CD14-positive monocyte (primary cell): ENCODE measurements around the gene XIRP1. TPM values are rescaled to one million over a fixed set of nuclear protein-coding genes. Genes with fewer than 3 reads are reported as not detected.

Experiments
- DNase-seq, 3 donors: peaks; one replicate each; pipeline ENCODE4 v3.0.0-alpha.2; 2011 to 2022
- H2AFZ ChIP-seq: 2 replicates; pipeline ENCODE4 v1.6.0; 2012; ENCODE audit warnings: mild to moderate bottlenecking, low read depth, low read length, inconsistent platforms; ENCODE audit not compliant: insufficient read depth, poor library complexity, severe bottlenecking
- H3K27ac ChIP-seq, 2 donors: 1 replicate in 1 of 2; 2 replicates in 1 of 2; pipeline ENCODE4 v1.5.1; 2012 to 2013; ENCODE audit warnings: low read length in 2 of 2, control low read depth in 1 of 2, inconsistent platforms in 1 of 2, low read depth in 1 of 2, mild to moderate bottlenecking in 1 of 2
- H3K27me3 ChIP-seq, 2 donors: one replicate each; pipeline versions ENCODE4 v1.6.0 to v1.6.1; 2011 to 2013; ENCODE audit warnings: low read length in 2 of 2; ENCODE audit not compliant: control insufficient read depth in 2 of 2, insufficient read depth in 2 of 2
- H3K36me3 ChIP-seq, 2 donors: replicated peaks in 1 of 2; 1 replicate in 1 of 2; 2 replicates in 1 of 2; pipeline versions ENCODE4 v1.5.1 to v1.6.1; 2012 to 2013; ENCODE audit warnings: low read length in 2 of 2, control low read depth in 1 of 2, inconsistent platforms in 1 of 2, mild to moderate bottlenecking in 1 of 2; ENCODE audit not compliant: insufficient read depth in 2 of 2, control insufficient read depth in 1 of 2
- H3K4me1 ChIP-seq, 2 donors: 1 replicate in 1 of 2; 2 replicates in 1 of 2; pipeline versions ENCODE4 v1.5.1 to v1.6.1; 2012 to 2013; ENCODE audit warnings: low read length in 2 of 2, control low read depth in 1 of 2, inconsistent platforms in 1 of 2, mild to moderate bottlenecking in 1 of 2, moderate library complexity in 1 of 2; ENCODE audit not compliant: insufficient read depth in 2 of 2, control insufficient read depth in 1 of 2
- H3K4me2 ChIP-seq: replicated peaks from 2 replicates; pipeline ENCODE3; 2012; ENCODE audit warnings: low read length, moderate library complexity, mild to moderate bottlenecking; ENCODE audit not compliant: poor library complexity, severe bottlenecking; ENCODE audit errors: extremely low read depth
- H3K4me3 ChIP-seq, 3 experiments: fragments of 200-600 bp in 1 of 3; sonication (generic) in 1 of 3; replicated peaks in 1 of 3; 1 replicate in 2 of 3; 2 replicates in 1 of 3; pipeline ENCODE4 v1.5.1; 2011 to 2013; ENCODE audit warnings: low read length in 3 of 3, mild to moderate bottlenecking in 3 of 3, control low read depth in 2 of 3, low read depth in 2 of 3, inconsistent platforms in 1 of 3, moderate library complexity in 1 of 3
- H3K79me2 ChIP-seq: 2 replicates; pipeline ENCODE4 v1.6.0; 2012; ENCODE audit warnings: mild to moderate bottlenecking, control low read depth, inconsistent platforms, low read length, moderate library complexity; ENCODE audit not compliant: insufficient read depth
- H3K9ac ChIP-seq: 2 replicates; pipeline ENCODE4 v1.6.0; 2017; ENCODE audit warnings: low read length, mild to moderate bottlenecking; ENCODE audit not compliant: insufficient read depth, poor library complexity, severe bottlenecking
- H3K9me3 ChIP-seq, 2 donors: replicated peaks in 1 of 2; 1 replicate in 1 of 2; 2 replicates in 1 of 2; pipeline versions ENCODE4 v1.5.1 to v1.6.1; 2012 to 2013; ENCODE audit warnings: low read length in 2 of 2, control low read depth in 1 of 2; ENCODE audit not compliant: control insufficient read depth in 1 of 2, insufficient read depth in 1 of 2
- H4K20me1 ChIP-seq: 2 replicates; pipeline ENCODE4 v1.6.0; 2012; ENCODE audit warnings: mild to moderate bottlenecking, low read length, control low read depth, moderate library complexity; ENCODE audit not compliant: insufficient read depth
- H3K27ac Mint-ChIP-seq, 7 donors: one replicate each; pipeline ENCODE4 v1.8.0; 2020; ENCODE audit warnings: mild to moderate bottlenecking in 7 of 7, mixed read lengths in 7 of 7, moderate library complexity in 6 of 7, inconsistent platforms in 2 of 7
- H3K27me3 Mint-ChIP-seq, 3 donors: one replicate each; pipeline ENCODE4 v1.8.0; 2021 to 2022; ENCODE audit warnings: low read depth in 3 of 3, mild to moderate bottlenecking in 3 of 3, mixed read lengths in 3 of 3, moderate library complexity in 3 of 3, inconsistent platforms in 1 of 3
- H3K36me3 Mint-ChIP-seq, 2 donors: one replicate each; pipeline ENCODE4 v1.8.0; 2020; ENCODE audit warnings: mixed read lengths in 2 of 2, inconsistent platforms in 1 of 2, mild to moderate bottlenecking in 1 of 2
- H3K4me1 Mint-ChIP-seq: one replicate; pipeline ENCODE4 v1.8.0; 2020; ENCODE audit warnings: mild to moderate bottlenecking, mixed read lengths
- H3K4me3 Mint-ChIP-seq, 2 donors: one replicate each; pipeline ENCODE4 v1.8.0; 2020; ENCODE audit warnings: mild to moderate bottlenecking in 2 of 2, mixed read lengths in 2 of 2, moderate library complexity in 1 of 2
- H3K9me3 Mint-ChIP-seq, 7 donors: one replicate each; pipeline ENCODE4 v1.8.0; 2020 to 2022; ENCODE audit warnings: mixed read lengths in 7 of 7, mild to moderate bottlenecking in 6 of 7, moderate library complexity in 6 of 7, inconsistent platforms in 2 of 7
- WGBS: methylation state at CpG from one replicate; pipeline ENCODE4 v1.1.5; 2013; ENCODE audit warnings: missing lambda C conversion rate; ENCODE audit not compliant: insufficient coverage; 5-methylcytosine and 5-hydroxymethylcytosine counted together
- intact Hi-C, 2 donors: fragments of 100-400 bp; cut with micrococcal nuclease; formaldehyde crosslinking; loops; one replicate each; pipeline versions ENCODE4 v1.15.0 to v1.15.1; 2023
- polyA plus RNA-seq, 3 donors: library from polyadenylated mRNA; depleted of rRNA in 1 of 3; unstranded in 2 of 3; stranded (reverse) in 1 of 3; fragments of 300-500 nt in 2 of 3; fragments of >200 nt in 1 of 3; fragmentation: Illumina TruSeq in 2 of 3; gene quantifications; 1 replicate in 2 of 3; 2 replicates in 1 of 3; pipeline ENCODE4 v1.2.3, GENCODE V29; 2012 to 2021
- TF ChIP-seq, protein P1 (sequence below): fragments of 200-600 bp; IDR thresholded peaks from one replicate; pipeline ENCODE4 v1.8.0; 2022; ENCODE audit warnings: antibody characterized with exemption, mild to moderate bottlenecking

Gene XIRP1
- polyA plus RNA-seq, 3 donors, result not detected

DNA sequence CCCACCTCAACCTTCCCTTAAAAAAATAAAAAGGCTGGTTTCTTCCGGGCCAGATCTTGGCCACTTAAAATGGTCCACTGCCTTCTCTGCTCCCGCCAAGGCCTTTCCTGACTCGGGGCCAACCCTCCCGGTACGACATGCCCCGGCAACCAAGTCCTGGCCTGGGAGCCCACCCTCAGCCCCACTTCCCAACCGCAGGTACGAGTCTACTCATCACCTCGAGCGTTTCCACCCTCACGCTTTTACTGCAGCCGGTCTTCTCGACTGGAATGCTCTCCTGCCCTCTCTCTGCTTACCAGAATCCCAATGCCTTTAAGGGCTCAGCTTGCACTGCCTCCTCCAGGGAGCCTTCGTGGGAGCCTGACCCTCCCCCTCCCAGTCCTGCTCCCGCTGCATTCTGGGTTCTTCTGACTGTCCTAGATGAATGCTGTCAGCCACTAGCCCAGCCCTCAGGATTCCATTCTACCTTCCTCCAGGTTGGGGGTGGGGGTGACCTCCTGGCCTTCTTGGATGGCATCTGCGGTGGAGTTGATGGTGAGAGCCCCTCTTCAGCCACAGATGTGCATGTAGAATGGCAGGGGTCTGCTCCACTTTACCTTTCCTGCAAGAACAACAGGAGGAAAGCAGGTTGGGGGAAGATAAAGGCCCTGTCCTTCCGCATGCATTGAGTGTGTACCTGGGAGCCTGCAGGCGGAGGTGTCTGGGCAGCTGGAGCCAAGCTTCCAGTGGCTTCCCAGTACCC lies 37.9 kb downstream of the XIRP1 start:
- peak overlapping the region in 6 of 7 donors; percentile 71 to 94 (median 88) for H3K27ac Mint-ChIP-seq
- Histone ChIP-seq H3K27me3 (no peaks in the 10 kb centered on the region), H3K9me3 (no peaks in the 10 kb centered on the region), H3K9ac (no peak overlapping the region), H3K4me3 (peak overlapping the region in 1 of 3 experiments; percentile 83), H4K20me1 (peaks cover 38% of the 10 kb centered on the region), H3K79me2 (peaks cover 32% of the 10 kb centered on the region), H3K36me3 (peaks cover 0 to 7% of the 10 kb centered on the region in 2 donors), H3K4me1 (peaks cover 34% of the 10 kb centered on the region in 2 donors), H3K4me2 (peak overlapping the region; percentile 71), H3K27ac (no peak overlapping the region), H2AFZ (no peak overlapping the region)
- H3K36me3 Mint-ChIP-seq, result peaks cover 27 to 28% of the 10 kb centered on the region in 2 donors
- 94% methylated on average over 13 of the region's 18 CpGs for WGBS
- DNase-seq, result no peak
- peaks cover 38% of the 10 kb centered on the region for H3K4me1 Mint-ChIP-seq
- H3K9me3 Mint-ChIP-seq, result peaks cover 0 to 6% (median 2%) of the 10 kb centered on the region in 7 donors
- TF ChIP-seq, protein P1, sequence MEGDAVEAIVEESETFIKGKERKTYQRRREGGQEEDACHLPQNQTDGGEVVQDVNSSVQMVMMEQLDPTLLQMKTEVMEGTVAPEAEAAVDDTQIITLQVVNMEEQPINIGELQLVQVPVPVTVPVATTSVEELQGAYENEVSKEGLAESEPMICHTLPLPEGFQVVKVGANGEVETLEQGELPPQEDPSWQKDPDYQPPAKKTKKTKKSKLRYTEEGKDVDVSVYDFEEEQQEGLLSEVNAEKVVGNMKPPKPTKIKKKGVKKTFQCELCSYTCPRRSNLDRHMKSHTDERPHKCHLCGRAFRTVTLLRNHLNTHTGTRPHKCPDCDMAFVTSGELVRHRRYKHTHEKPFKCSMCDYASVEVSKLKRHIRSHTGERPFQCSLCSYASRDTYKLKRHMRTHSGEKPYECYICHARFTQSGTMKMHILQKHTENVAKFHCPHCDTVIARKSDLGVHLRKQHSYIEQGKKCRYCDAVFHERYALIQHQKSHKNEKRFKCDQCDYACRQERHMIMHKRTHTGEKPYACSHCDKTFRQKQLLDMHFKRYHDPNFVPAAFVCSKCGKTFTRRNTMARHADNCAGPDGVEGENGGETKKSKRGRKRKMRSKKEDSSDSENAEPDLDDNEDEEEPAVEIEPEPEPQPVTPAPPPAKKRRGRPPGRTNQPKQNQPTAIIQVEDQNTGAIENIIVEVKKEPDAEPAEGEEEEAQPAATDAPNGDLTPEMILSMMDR, result no peak
- peaks cover 0 to 15% (median 4%) of the 10 kb centered on the region in 3 donors for H3K27me3 Mint-ChIP-seq
- intact Hi-C loops, result no loop called here
- H3K4me3 Mint-ChIP-seq, result peak overlapping the region; percentile 60 to 71

GRCh38 chr3:39153977-39154279 lies 38.5 kb downstream of the XIRP1 start:
- peaks cover 43% of the 10 kb centered on the region for H3K4me1 Mint-ChIP-seq
- peak overlapping the region in 2 of 3 experiments; percentile 30 to 83 for H3K4me3 ChIP-seq
- peak overlapping the region; percentile 71 for H3K4me2 ChIP-seq
- H3K27me3 ChIP-seq, result no peaks in the 10 kb centered on the region
- H3K9me3 Mint-ChIP-seq, result peaks cover 0 to 6% (median 2%) of the 10 kb centered on the region in 7 donors
- H3K9me3 ChIP-seq, result no peaks in the 10 kb centered on the region
- TF ChIP-seq, protein P1, result no peak
- WGBS, result 67% methylated on average over 1 of the region's 9 CpGs
- peak overlapping the region in 1 of 2 donors; percentile 97 for H3K27ac ChIP-seq
- peaks cover 0 to 7% of the 10 kb centered on the region in 2 donors for H3K36me3 ChIP-seq
- H4K20me1 ChIP-seq, result peaks cover 43% of the 10 kb centered on the region
- peak overlapping the region; percentile 60 to 71 for H3K4me3 Mint-ChIP-seq
- peaks cover 39 to 40% of the 10 kb centered on the region in 2 donors for H3K4me1 ChIP-seq
- no peak for DNase-seq
- peak overlapping the region; percentile 66 to 94 (median 86) for H3K27ac Mint-ChIP-seq
- peaks cover 37% of the 10 kb centered on the region for H3K79me2 ChIP-seq
- intact Hi-C loops, result no loop called here
- H3K36me3 Mint-ChIP-seq, result peaks cover 32 to 33% of the 10 kb centered on the region in 2 donors
- H3K27me3 Mint-ChIP-seq, result peaks cover 0 to 13% (median 4%) of the 10 kb centered on the region in 3 donors
- H2AFZ ChIP-seq, result no peak overlapping the region
- peak overlapping the region; percentile 100 for H3K9ac ChIP-seq
